HEK293T (cell line): ENCODE results near the gene MYL5.

Source experiments
- ARNT ChIP-seq: fragments of 450-650 bp; IDR thresholded peaks from 2 replicates; pipeline ENCODE4 v1.6.1; 2017; ENCODE audit warnings: mild to moderate bottlenecking
- BHLHE40 ChIP-seq: fragments of 450-650 bp; IDR thresholded peaks from 2 replicates; pipeline ENCODE4 v1.6.1; 2016; ENCODE audit warnings: mild to moderate bottlenecking, moderate library complexity, borderline replicate concordance
- ELF4 ChIP-seq: fragments of 450-650 bp; IDR thresholded peaks from 2 replicates; pipeline ENCODE4 v1.6.1; 2017; ENCODE audit warnings: antibody characterized with exemption
- FOXA1 ChIP-seq: fragments of 450-650 bp; IDR thresholded peaks from 2 replicates; pipeline ENCODE4 v1.6.1; 2016; ENCODE audit warnings: mild to moderate bottlenecking
- FOXK2 ChIP-seq: fragments of 450-650 bp; IDR thresholded peaks from 2 replicates; pipeline ENCODE4 v1.6.1; 2016; ENCODE audit warnings: mild to moderate bottlenecking
- FOXM1 ChIP-seq: fragments of 450-650 bp; IDR thresholded peaks from 2 replicates; pipeline ENCODE4 v1.6.1; 2017; ENCODE audit warnings: mild to moderate bottlenecking, borderline replicate concordance
- HDGF ChIP-seq: fragments of 450-650 bp; IDR thresholded peaks from 2 replicates; pipeline ENCODE4 v1.6.1; 2017; ENCODE audit warnings: antibody characterized with exemption, borderline replicate concordance
- LEF1 ChIP-seq: fragments of 450-650 bp; IDR thresholded peaks from 2 replicates; pipeline ENCODE4 v1.6.1; 2017; ENCODE audit warnings: mild to moderate bottlenecking, borderline replicate concordance
- PKNOX1 ChIP-seq: fragments of 450-650 bp; IDR thresholded peaks from 2 replicates; pipeline ENCODE4 v1.6.1; 2016
- SP1 ChIP-seq: fragments of 450-650 bp; IDR thresholded peaks from 2 replicates; pipeline ENCODE4 v1.6.1; 2017
- SUZ12 ChIP-seq: fragments of 450-650 bp; IDR thresholded peaks from 2 replicates; pipeline ENCODE4 v1.6.1; 2016; ENCODE audit warnings: mild to moderate bottlenecking
- TARDBP ChIP-seq: fragments of 450-650 bp; IDR thresholded peaks from 2 replicates; pipeline ENCODE4 v1.6.1; 2016

GRCh38 chr4:630656-631055, 43.7 kb upstream of the MYL5 start:
- TF ChIP-seq ARNT, result no peak
- TF ChIP-seq FOXA1, result no peak
- TF ChIP-seq BHLHE40, result no peak
- TF ChIP-seq TARDBP, result no peak
- TF ChIP-seq ELF4, result no peak
- TF ChIP-seq SP1, result no peak
- TF ChIP-seq FOXM1, result no peak
- no peak for TF ChIP-seq SUZ12
- no peak for TF ChIP-seq HDGF
- no peak for TF ChIP-seq FOXK2
- no peak for TF ChIP-seq PKNOX1
- no peak for TF ChIP-seq LEF1
